Parathyroid adenoma (tissue), 2 donors: Measurements from ENCODE around the gene SNUPN.

Experiments used
- H2AFZ ChIP-seq: fragments of 300-600 bp; sonication (generic); one replicate; pipeline ENCODE4 v1.7.0; 2017; ENCODE audit warnings: antibody characterized with exemption, mild to moderate bottlenecking
- H3K27ac ChIP-seq: fragments of 300-600 bp; sonication (generic); one replicate; pipeline ENCODE4 v1.7.0; 2017
- H3K27me3 ChIP-seq: fragments of 300-600 bp; sonication (generic); one replicate; pipeline ENCODE4 v1.7.0; 2017; ENCODE audit warnings: low read length; ENCODE audit not compliant: control insufficient read depth, insufficient read depth
- H3K36me3 ChIP-seq: fragments of 300-600 bp; sonication (generic); one replicate; pipeline ENCODE4 v1.7.0; 2017; ENCODE audit warnings: low read length; ENCODE audit not compliant: control insufficient read depth, insufficient read depth
- H3K4me1 ChIP-seq: fragments of 300-600 bp; sonication (generic); one replicate; pipeline ENCODE4 v1.7.0; 2017; ENCODE audit warnings: control low read depth
- H3K4me2 ChIP-seq: fragments of 300-600 bp; sonication (generic); one replicate; pipeline ENCODE4 v1.7.0; 2017; ENCODE audit warnings: low read length
- H3K4me3 ChIP-seq: fragments of 300-600 bp; sonication (generic); one replicate; pipeline ENCODE4 v1.7.0; 2017; ENCODE audit warnings: low read depth, low read length
- H3K79me2 ChIP-seq: fragments of 300-600 bp; sonication (generic); one replicate; pipeline ENCODE4 v1.7.0; 2017; ENCODE audit warnings: control low read depth
- H3K9ac ChIP-seq: fragments of 300-600 bp; sonication (generic); one replicate; pipeline ENCODE4 v1.7.0; 2017; ENCODE audit warnings: mild to moderate bottlenecking
- H3K9me3 ChIP-seq: fragments of 300-600 bp; sonication (generic); one replicate; pipeline ENCODE4 v1.7.0; 2017; ENCODE audit warnings: low read length; ENCODE audit not compliant: control insufficient read depth
- TF ChIP-seq, protein P1 (sequence below): fragments of 300-600 bp; sonication (generic); IDR thresholded peaks from one replicate; pipeline ENCODE4 v1.7.0; 2017; ENCODE audit warnings: antibody characterized with exemption, mild to moderate bottlenecking
- donor health status: primary hyperparathyroidism.

SNUPN gene

DNA sequence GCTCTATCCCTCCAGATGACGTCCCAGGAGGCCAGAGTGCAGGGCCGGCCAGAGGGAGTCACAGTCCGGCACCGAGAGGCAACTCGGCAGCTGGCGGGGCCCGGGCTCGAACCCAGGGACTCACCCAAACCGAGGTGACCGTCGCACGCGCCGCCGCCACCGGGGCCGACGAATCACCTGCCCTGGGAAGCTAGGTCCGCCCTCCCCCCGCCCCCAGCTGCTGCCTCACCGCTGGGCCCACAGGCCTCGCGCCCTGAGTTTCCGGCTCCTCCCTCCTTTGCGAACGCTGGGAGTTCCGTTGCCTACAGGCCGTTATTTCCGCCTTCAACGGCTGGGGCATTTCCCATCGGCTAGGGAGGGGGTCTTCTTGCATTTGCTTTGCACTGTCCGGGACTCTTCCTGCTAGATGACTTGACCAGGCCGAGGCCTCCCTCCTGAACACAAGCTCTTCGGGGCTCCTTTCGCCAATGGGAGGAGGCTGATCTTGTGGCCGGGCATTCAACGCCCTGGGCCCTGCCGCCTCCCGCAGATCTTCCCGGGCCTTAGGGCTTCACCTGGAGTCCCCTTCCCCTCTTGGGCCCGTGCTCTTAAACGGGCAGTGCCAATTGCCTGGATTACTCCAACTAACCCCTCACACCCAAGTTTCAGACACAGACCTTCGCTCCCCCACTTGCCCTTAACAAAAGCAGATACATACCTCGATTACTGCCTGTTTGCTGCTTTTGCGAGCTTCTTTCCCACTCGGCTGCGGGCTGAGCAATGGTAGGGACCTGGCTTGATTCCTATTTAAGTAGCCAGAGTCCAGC lies at the start of gene SNUPN:
TSS of gene SNUPN (minus strand) at position 184 of the 806 bp plus-strand sequence. CDS start 4,674 bp downstream, outside the sequence.
- H3K4me3 ChIP-seq: peak within 1 kb of the TSS; percentile 65
- H3K9ac ChIP-seq: no peak within 1 kb of the TSS
- peak within 1 kb of the TSS; percentile 76 for H3K27ac ChIP-seq
- no peaks in the 10 kb centered on the region for H3K9me3 ChIP-seq
- H3K79me2 ChIP-seq: no peaks in the 10 kb centered on the region
- TF ChIP-seq, protein P1, sequence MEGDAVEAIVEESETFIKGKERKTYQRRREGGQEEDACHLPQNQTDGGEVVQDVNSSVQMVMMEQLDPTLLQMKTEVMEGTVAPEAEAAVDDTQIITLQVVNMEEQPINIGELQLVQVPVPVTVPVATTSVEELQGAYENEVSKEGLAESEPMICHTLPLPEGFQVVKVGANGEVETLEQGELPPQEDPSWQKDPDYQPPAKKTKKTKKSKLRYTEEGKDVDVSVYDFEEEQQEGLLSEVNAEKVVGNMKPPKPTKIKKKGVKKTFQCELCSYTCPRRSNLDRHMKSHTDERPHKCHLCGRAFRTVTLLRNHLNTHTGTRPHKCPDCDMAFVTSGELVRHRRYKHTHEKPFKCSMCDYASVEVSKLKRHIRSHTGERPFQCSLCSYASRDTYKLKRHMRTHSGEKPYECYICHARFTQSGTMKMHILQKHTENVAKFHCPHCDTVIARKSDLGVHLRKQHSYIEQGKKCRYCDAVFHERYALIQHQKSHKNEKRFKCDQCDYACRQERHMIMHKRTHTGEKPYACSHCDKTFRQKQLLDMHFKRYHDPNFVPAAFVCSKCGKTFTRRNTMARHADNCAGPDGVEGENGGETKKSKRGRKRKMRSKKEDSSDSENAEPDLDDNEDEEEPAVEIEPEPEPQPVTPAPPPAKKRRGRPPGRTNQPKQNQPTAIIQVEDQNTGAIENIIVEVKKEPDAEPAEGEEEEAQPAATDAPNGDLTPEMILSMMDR: no peak
- peak within 1 kb of the TSS; percentile 67 for H2AFZ ChIP-seq
- H3K4me2 ChIP-seq: peak within 1 kb of the TSS; percentile 68
- no peaks in the 10 kb centered on the region for H3K27me3 ChIP-seq
- no peaks in the 10 kb centered on the region for H3K36me3 ChIP-seq
- H3K4me1 ChIP-seq: no peaks in the 10 kb centered on the region

DNA sequence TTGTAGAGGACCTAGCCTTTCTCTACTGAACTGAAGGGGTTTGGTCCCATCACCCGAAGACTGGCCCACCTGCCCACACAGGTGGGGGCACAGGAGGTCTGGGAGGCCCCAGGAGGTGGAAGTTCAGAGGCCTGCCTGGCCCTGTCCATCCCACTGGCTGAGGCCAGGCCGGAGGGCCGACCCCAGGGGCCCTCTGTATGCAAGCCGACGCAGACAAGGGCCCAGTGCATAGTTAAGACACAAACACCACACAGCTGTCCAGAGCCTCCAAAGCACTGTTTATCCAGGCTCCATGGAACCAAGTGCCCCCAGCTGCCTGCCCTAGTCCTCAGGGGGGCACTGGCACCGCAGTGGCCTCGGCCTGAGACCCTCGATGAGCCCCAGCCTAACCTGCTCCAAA lies 48.8 kb upstream of the SNUPN start:
- no peak overlapping the region for H3K4me3 ChIP-seq
- H3K4me2 ChIP-seq: no peak overlapping the region
- peaks cover 7% of the 10 kb centered on the region for H3K4me1 ChIP-seq
- H3K79me2 ChIP-seq: no peaks in the 10 kb centered on the region
- TF ChIP-seq, protein P1: no peak
- H3K27ac ChIP-seq: no peak overlapping the region
- no peaks in the 10 kb centered on the region for H3K27me3 ChIP-seq
- no peaks in the 10 kb centered on the region for H3K36me3 ChIP-seq
- H3K9me3 ChIP-seq: no peaks in the 10 kb centered on the region
- H2AFZ ChIP-seq: no peak overlapping the region
- no peak overlapping the region for H3K9ac ChIP-seq

DNA sequence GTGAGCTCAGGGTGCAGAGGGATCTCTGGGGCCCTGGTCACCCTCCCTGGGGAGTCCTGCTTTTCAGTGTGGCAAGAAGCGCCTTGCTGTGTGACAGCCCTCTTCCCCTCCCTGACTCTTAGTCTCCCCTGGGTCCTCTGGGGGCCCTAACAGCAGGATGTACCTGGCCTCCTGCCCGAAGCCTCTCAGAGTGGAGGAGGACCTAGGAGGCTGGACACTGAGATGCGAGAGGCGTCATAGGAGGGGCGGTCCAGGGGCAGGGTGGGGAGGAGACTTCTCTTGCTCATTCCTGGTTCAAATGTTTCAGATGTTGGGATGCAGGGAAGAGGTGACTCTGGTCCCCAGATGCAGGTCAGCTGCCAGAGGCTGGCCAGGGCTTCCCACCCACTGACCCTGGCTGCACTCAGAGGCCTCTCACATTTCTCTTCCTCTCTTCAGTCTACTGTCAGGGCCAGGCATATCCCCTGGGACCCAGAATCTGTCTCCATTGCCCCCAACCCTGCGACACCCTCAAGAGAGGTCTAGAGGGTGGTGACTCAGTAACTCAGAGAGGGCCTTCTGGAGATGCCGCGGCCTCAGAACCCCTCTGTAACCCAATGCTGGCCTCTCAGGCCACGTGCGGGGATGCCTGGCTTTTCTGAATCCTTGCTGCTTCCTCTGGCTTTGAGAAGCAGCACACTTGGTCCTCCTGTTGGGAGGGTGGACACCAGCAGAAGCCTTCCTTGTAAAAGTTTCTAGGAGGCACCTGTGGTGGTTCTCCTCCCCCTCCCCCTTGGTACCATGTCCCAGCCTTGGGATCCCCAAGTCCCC lies 48.1 kb upstream of the SNUPN start:
- Histone ChIP-seq H3K9me3 (no peaks in the 10 kb centered on the region), H3K27me3 (no peaks in the 10 kb centered on the region), H3K9ac (no peak overlapping the region), H3K27ac (no peak overlapping the region), H3K36me3 (no peaks in the 10 kb centered on the region), H3K4me1 (peaks cover 7% of the 10 kb centered on the region), H3K4me2 (no peak overlapping the region), H3K79me2 (no peaks in the 10 kb centered on the region), H3K4me3 (no peak overlapping the region), H2AFZ (peak overlapping the region; percentile 54)
- TF ChIP-seq, protein P1: no peak

- Histone ChIP-seq H3K27ac (no peak overlapping the region), H3K9me3 (no peaks in the 10 kb centered on the region), H3K79me2 (no peaks in the 10 kb centered on the region), H3K4me1 (peaks cover 7% of the 10 kb centered on the region), H3K4me2 (no peak overlapping the region), H3K36me3 (no peaks in the 10 kb centered on the region), H3K4me3 (no peak overlapping the region), H3K9ac (no peak overlapping the region), H2AFZ (peak overlapping the region; percentile 54), H3K27me3 (no peaks in the 10 kb centered on the region)
- TF ChIP-seq, protein P1: no peak
Measured at GRCh38 chr15:75672646-75673425, 47.3 kb upstream of the SNUPN start.
